DOHH2 (cell line): Measurements from ENCODE around the gene AADACL3.

Experiments used
- H3F3A ChIP-seq: fragments of 200-600 bp; sonication (generic), shearing (Covaris generic); 2 replicates; pipeline ENCODE4 v1.6.0; 2016; ENCODE audit warnings: antibody characterized with exemption, mild to moderate bottlenecking; ENCODE audit not compliant: control insufficient read depth, insufficient read depth
- H3K27ac ChIP-seq: fragments of 200-600 bp; sonication (generic); 2 replicates; pipeline ENCODE4 v1.5.1; 2014; ENCODE audit warnings: low read depth, mild to moderate bottlenecking, low read length, moderate library complexity
- H3K27me3 ChIP-seq: fragments of 200-600 bp; sonication (generic); 2 replicates; pipeline ENCODE4 v1.6.1; 2014; ENCODE audit warnings: mild to moderate bottlenecking, low read length, mixed read lengths; ENCODE audit not compliant: control insufficient read depth
- H3K36me3 ChIP-seq: fragments of 200-600 bp; sonication (generic); 2 replicates; pipeline ENCODE4 v1.6.1; 2014; ENCODE audit warnings: mild to moderate bottlenecking, low read length, moderate library complexity, mixed read lengths; ENCODE audit not compliant: control insufficient read depth
- H3K4me1 ChIP-seq: fragments of 200-600 bp; sonication (generic); 2 replicates; pipeline ENCODE4 v1.6.1; 2014; ENCODE audit warnings: mild to moderate bottlenecking, low read length, mixed read lengths; ENCODE audit not compliant: control insufficient read depth
- H3K4me2 ChIP-seq: fragments of 200-600 bp; sonication (generic); 2 replicates; pipeline ENCODE4 v1.6.0; 2014; ENCODE audit warnings: mild to moderate bottlenecking, low read length, moderate library complexity
- H3K4me3 ChIP-seq: fragments of 200-600 bp; sonication (generic); 2 replicates; pipeline ENCODE4 v1.5.1; 2014; ENCODE audit warnings: mild to moderate bottlenecking, low read length, mixed read lengths
- H3K79me2 ChIP-seq: fragments of 200-600 bp; sonication (generic); 2 replicates; pipeline ENCODE4 v1.6.1; 2014; ENCODE audit warnings: mild to moderate bottlenecking, low read length, mixed read lengths; ENCODE audit not compliant: control insufficient read depth
- H3K9me2 ChIP-seq: fragments of 200-600 bp; sonication (generic); replicated peaks from 2 replicates; pipeline ENCODE4 v1.6.1; 2014; ENCODE audit warnings: mild to moderate bottlenecking, low read length, mixed read lengths; ENCODE audit not compliant: control insufficient read depth
- H3K9me3 ChIP-seq: fragments of 200-600 bp; sonication (generic); 2 replicates; pipeline ENCODE4 v1.6.1; 2014; ENCODE audit warnings: antibody characterized with exemption, low read length, mixed read lengths; ENCODE audit not compliant: control insufficient read depth, insufficient read depth
- H4K20me1 ChIP-seq: fragments of 200-600 bp; sonication (generic); 2 replicates; pipeline ENCODE4 v1.6.0; 2014; ENCODE audit warnings: low read depth, mild to moderate bottlenecking, antibody characterized with exemption, low read length, moderate library complexity; ENCODE audit not compliant: control insufficient read depth, insufficient read depth
- CTCF ChIP-seq: fragments of 200-600 bp; sonication (generic); IDR thresholded peaks from one replicate; pipeline ENCODE4 v1.5.1; 2014; ENCODE audit warnings: antibody characterized with exemption, mild to moderate bottlenecking, low read depth, low read length; ENCODE audit not compliant: poor library complexity, severe bottlenecking
- EZH2phosphoT487 ChIP-seq: fragments of 200-600 bp; sonication (generic); IDR thresholded peaks from 2 replicates; pipeline ENCODE4 v1.6.1; 2017; ENCODE audit warnings: borderline replicate concordance, mild to moderate bottlenecking, antibody characterized with exemption, low read length, moderate library complexity, mixed read lengths

Gene AADACL3

GRCh38 chr1:12715896-12716437, at the start of gene AADACL3:
Gene AADACL3 (plus strand): TSS chr1:12716110. CDS start chr1:12716177, 67 bp downstream.
- no peaks in the 10 kb centered on the region for H3K27me3 ChIP-seq
- H3K9me2 ChIP-seq: no peaks in the 10 kb centered on the region
- no peaks in the 10 kb centered on the region for H3F3A ChIP-seq
- H3K79me2 ChIP-seq: no peaks in the 10 kb centered on the region
- H3K27ac ChIP-seq: no peak within 1 kb of the TSS
- TF ChIP-seq CTCF (no peak), EZH2phosphoT487 (no peak)
- H3K4me2 ChIP-seq: no peak within 1 kb of the TSS
- no peaks in the 10 kb centered on the region for H3K36me3 ChIP-seq
- H4K20me1 ChIP-seq: no peaks in the 10 kb centered on the region
- no peak within 1 kb of the TSS for H3K4me3 ChIP-seq
- H3K9me3 ChIP-seq: no peaks in the 10 kb centered on the region
- no peaks in the 10 kb centered on the region for H3K4me1 ChIP-seq

GRCh38 chr1:12666141-12666735, 49.7 kb upstream of the AADACL3 start:
- H3K27ac ChIP-seq: no peak overlapping the region
- no peaks in the 10 kb centered on the region for H3K9me2 ChIP-seq
- no peaks in the 10 kb centered on the region for H3F3A ChIP-seq
- no peaks in the 10 kb centered on the region for H3K27me3 ChIP-seq
- no peaks in the 10 kb centered on the region for H3K79me2 ChIP-seq
- no peaks in the 10 kb centered on the region for H3K9me3 ChIP-seq
- H4K20me1 ChIP-seq: no peaks in the 10 kb centered on the region
- TF ChIP-seq EZH2phosphoT487 (no peak), CTCF (no peak)
- H3K36me3 ChIP-seq: no peaks in the 10 kb centered on the region
- H3K4me2 ChIP-seq: no peak overlapping the region
- no peak overlapping the region for H3K4me3 ChIP-seq
- no peaks in the 10 kb centered on the region for H3K4me1 ChIP-seq

- Histone ChIP-seq H3K9me3 (no peaks in the 10 kb centered on the region), H3K4me2 (no peak overlapping the region), H3K36me3 (no peaks in the 10 kb centered on the region), H3K4me1 (no peaks in the 10 kb centered on the region), H3K4me3 (no peak overlapping the region), H4K20me1 (no peaks in the 10 kb centered on the region), H3F3A (no peaks in the 10 kb centered on the region), H3K79me2 (no peaks in the 10 kb centered on the region), H3K9me2 (no peaks in the 10 kb centered on the region), H3K27me3 (no peaks in the 10 kb centered on the region), H3K27ac (no peak overlapping the region)
- no peak for TF ChIP-seq CTCF
- no peak for TF ChIP-seq EZH2phosphoT487
Observed at GRCh38 chr1:12669529-12670068, 46.3 kb upstream of the AADACL3 start.
